OCI-LY1 (cell line): ENCODE results near the gene STK17B.

Experiments used
- H2AFZ ChIP-seq: fragments of 200-600 bp; sonication (generic), shearing (Covaris generic); 2 replicates; pipeline ENCODE4 v1.6.0; 2014; ENCODE audit warnings: antibody characterized with exemption, mild to moderate bottlenecking, low read length
- H3F3A ChIP-seq: fragments of 200-600 bp; sonication (generic), shearing (Covaris generic); 2 replicates; pipeline ENCODE4 v1.6.0; 2014; ENCODE audit warnings: mild to moderate bottlenecking, antibody characterized with exemption, low read length, moderate library complexity; ENCODE audit not compliant: insufficient read depth
- H3K27ac ChIP-seq: fragments of 200-600 bp; sonication (generic); 2 replicates; pipeline ENCODE4 v1.5.1; 2014; ENCODE audit warnings: low read length, mixed run types, mild to moderate bottlenecking, low read depth; ENCODE audit not compliant: poor library complexity, severe bottlenecking
- H3K27me3 ChIP-seq: fragments of 200-600 bp; sonication (generic); 2 replicates; pipeline ENCODE4 v1.6.0; 2014; ENCODE audit warnings: antibody characterized with exemption, mild to moderate bottlenecking, low read length, moderate library complexity; ENCODE audit not compliant: insufficient read depth
- H3K36me3 ChIP-seq: fragments of 200-600 bp; sonication (generic); 2 replicates; pipeline ENCODE4 v1.6.1; 2014; ENCODE audit warnings: mild to moderate bottlenecking, antibody characterized with exemption, low read length, moderate library complexity, mixed read lengths; ENCODE audit not compliant: insufficient read depth
- H3K4me1 ChIP-seq: fragments of 200-600 bp; sonication (generic); 2 replicates; pipeline ENCODE4 v1.5.1; 2014; ENCODE audit warnings: mild to moderate bottlenecking, low read length, moderate library complexity; ENCODE audit not compliant: insufficient read depth, severe bottlenecking
- H3K4me2 ChIP-seq: fragments of 200-600 bp; sonication (generic), shearing (Covaris generic); 2 replicates; pipeline ENCODE4 v1.6.1; 2014; ENCODE audit warnings: low read length
- H3K4me3 ChIP-seq: fragments of 200-600 bp; sonication (generic); 2 replicates; pipeline ENCODE4 v1.5.1; 2014; ENCODE audit warnings: low read length, low read depth, mild to moderate bottlenecking, mixed read lengths; ENCODE audit not compliant: poor library complexity, severe bottlenecking
- H3K79me2 ChIP-seq: fragments of 200-600 bp; shearing (Covaris generic); 2 replicates; pipeline ENCODE4 v1.6.1; 2016; ENCODE audit warnings: mixed run types, low read length, mixed read lengths; ENCODE audit not compliant: insufficient read depth
- H3K9ac ChIP-seq: fragments of 200-600 bp; sonication (generic), shearing (Covaris generic); 2 replicates; pipeline ENCODE4 v1.6.1; 2014; ENCODE audit warnings: mild to moderate bottlenecking, low read length, mixed read lengths
- H3K9me2 ChIP-seq: fragments of 200-600 bp; sonication (generic), shearing (Covaris generic); 2 replicates; pipeline ENCODE4 v1.6.1; 2014; ENCODE audit warnings: low read depth, mild to moderate bottlenecking, low read length, mixed read lengths
- H3K9me3 ChIP-seq: fragments of 200-600 bp; shearing (Covaris generic); 2 replicates; pipeline ENCODE4 v1.6.1; 2014; ENCODE audit warnings: low read length, mixed read lengths
- H4K20me1 ChIP-seq: fragments of 200-600 bp; sonication (generic), shearing (Covaris generic); 2 replicates; pipeline ENCODE4 v1.6.0; 2016; ENCODE audit warnings: mild to moderate bottlenecking, low read length; ENCODE audit not compliant: insufficient read depth
- EZH2 ChIP-seq: fragments of 200-600 bp; sonication (generic), shearing (Covaris generic); IDR thresholded peaks from 2 replicates; pipeline ENCODE4 v1.8.0; 2017; ENCODE audit warnings: borderline replicate concordance, mixed run types, mild to moderate bottlenecking, antibody characterized with exemption, low read length, moderate library complexity, mixed read lengths
- TF ChIP-seq, protein P1 (sequence below): fragments of 200-600 bp; sonication (generic), shearing (Covaris generic); IDR thresholded peaks from 2 replicates; pipeline ENCODE4 v1.5.1; 2017; ENCODE audit warnings: mild to moderate bottlenecking, antibody characterized with exemption, low read length, moderate library complexity, mixed read lengths

The STK17B gene

GRCh38 chr2:196186266-196186980 lies 15.0 kb upstream of the STK17B start:
- Histone ChIP-seq H3K9ac (peak overlapping the region; percentile 30), H3K79me2 (no peaks in the 10 kb centered on the region), H3K4me2 (peak overlapping the region; percentile 41), H3K27ac (peak overlapping the region; percentile 91), H2AFZ (no peak overlapping the region), H3K9me3 (no peaks in the 10 kb centered on the region), H3K4me3 (no peak overlapping the region), H4K20me1 (no peaks in the 10 kb centered on the region), H3K4me1 (peaks cover 68% of the 10 kb centered on the region), H3F3A (no peaks in the 10 kb centered on the region), H3K27me3 (no peaks in the 10 kb centered on the region), H3K36me3 (no peaks in the 10 kb centered on the region), H3K9me2 (no peaks in the 10 kb centered on the region)
- TF ChIP-seq, protein P1, sequence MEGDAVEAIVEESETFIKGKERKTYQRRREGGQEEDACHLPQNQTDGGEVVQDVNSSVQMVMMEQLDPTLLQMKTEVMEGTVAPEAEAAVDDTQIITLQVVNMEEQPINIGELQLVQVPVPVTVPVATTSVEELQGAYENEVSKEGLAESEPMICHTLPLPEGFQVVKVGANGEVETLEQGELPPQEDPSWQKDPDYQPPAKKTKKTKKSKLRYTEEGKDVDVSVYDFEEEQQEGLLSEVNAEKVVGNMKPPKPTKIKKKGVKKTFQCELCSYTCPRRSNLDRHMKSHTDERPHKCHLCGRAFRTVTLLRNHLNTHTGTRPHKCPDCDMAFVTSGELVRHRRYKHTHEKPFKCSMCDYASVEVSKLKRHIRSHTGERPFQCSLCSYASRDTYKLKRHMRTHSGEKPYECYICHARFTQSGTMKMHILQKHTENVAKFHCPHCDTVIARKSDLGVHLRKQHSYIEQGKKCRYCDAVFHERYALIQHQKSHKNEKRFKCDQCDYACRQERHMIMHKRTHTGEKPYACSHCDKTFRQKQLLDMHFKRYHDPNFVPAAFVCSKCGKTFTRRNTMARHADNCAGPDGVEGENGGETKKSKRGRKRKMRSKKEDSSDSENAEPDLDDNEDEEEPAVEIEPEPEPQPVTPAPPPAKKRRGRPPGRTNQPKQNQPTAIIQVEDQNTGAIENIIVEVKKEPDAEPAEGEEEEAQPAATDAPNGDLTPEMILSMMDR: no peak
- TF ChIP-seq EZH2: no peak

- Histone ChIP-seq H3F3A (no peaks in the 10 kb centered on the region), H3K4me2 (no peak overlapping the region), H3K27me3 (no peaks in the 10 kb centered on the region), H3K79me2 (no peaks in the 10 kb centered on the region), H3K27ac (peak overlapping the region; percentile 86), H3K9me3 (no peaks in the 10 kb centered on the region), H3K36me3 (no peaks in the 10 kb centered on the region), H3K9ac (no peak overlapping the region), H3K4me3 (no peak overlapping the region), H2AFZ (no peak overlapping the region), H3K9me2 (no peaks in the 10 kb centered on the region), H3K4me1 (peaks cover 67% of the 10 kb centered on the region), H4K20me1 (no peaks in the 10 kb centered on the region)
- TF ChIP-seq EZH2: no peak
- TF ChIP-seq, protein P1: no peak
Observed at GRCh38 chr2:196184921-196185320, 13.5 kb upstream of the STK17B start.

DNA sequence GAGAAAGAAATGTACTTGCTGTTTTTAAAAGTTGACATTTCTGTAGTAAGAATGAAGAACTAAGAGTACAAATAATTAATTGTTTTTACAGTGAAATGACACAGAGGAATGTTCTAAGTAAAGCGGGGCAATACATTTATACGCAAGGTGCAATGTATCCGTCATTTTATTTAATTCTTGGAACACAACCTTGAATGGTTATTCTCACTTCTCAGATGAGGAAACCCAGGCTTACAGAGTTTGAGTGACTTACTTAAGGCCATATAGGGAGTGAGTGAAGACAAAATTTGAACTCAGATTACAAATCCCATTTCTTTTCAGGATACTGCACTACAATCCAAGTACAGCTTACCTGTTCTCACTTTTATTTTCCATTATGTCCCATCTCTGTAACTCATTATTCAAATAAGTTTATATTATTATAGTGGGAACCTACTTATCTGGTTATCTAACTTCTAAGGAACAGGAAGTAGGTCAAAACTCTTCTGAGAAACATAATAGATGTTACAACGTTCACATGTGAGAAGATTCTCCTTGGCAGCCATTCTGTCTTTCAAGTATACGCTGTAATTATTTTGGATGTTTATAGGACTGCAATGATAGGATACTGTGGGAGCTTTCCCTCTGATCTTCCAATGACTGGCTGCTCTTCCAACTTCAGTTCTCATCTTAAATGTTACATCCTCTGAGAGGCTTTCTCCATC lies 12.3 kb upstream of the STK17B start:
- Histone ChIP-seq H2AFZ (no peak overlapping the region), H3K36me3 (no peaks in the 10 kb centered on the region), H3K9me2 (no peaks in the 10 kb centered on the region), H3F3A (no peaks in the 10 kb centered on the region), H3K4me1 (peaks cover 74% of the 10 kb centered on the region), H3K4me2 (peak overlapping the region; percentile 54; the same call in 1 of the 2 replicates), H3K9me3 (no peaks in the 10 kb centered on the region), H3K4me3 (no peak overlapping the region), H3K27ac (peak overlapping the region; percentile 86), H3K27me3 (no peaks in the 10 kb centered on the region), H4K20me1 (no peaks in the 10 kb centered on the region), H3K9ac (no peak overlapping the region; the same call in 1 of the 2 replicates), H3K79me2 (no peaks in the 10 kb centered on the region)
- TF ChIP-seq EZH2: no peak
- TF ChIP-seq, protein P1: no peak
